NCI-H1105 (cell line): ENCODE results near the gene BRD7.

Source experiments
- DNase-seq: peaks from one replicate; lab custom pipeline; 2025; lab: John Stamatoyannopoulos, UW

The BRD7 gene

GRCh38 chr16:50389900-50390299 lies 21.1 kb upstream of the BRD7 start:
- no peak for DNase-seq

GRCh38 chr16:50388496-50388895 lies 19.7 kb upstream of the BRD7 start:
- no peak for DNase-seq

GRCh38 chr16:50386774-50387173 lies 18.0 kb upstream of the BRD7 start:
- DNase-seq = no peak

- no peak for DNase-seq
These were observed 17.4 kb upstream of the BRD7 start for GRCh38 chr16:50386139-50386538.

GRCh38 chr16:50384500-50385135 lies 15.8 kb upstream of the BRD7 start:
- no peak for DNase-seq

GRCh38 chr16:50381679-50382440 lies 13.1 kb upstream of the BRD7 start:
- no peak for DNase-seq

- no peak for DNase-seq
These were observed 9.6 kb upstream of the BRD7 start for GRCh38 chr16:50378417-50378816.

GRCh38 chr16:50377001-50377400 lies 8.2 kb upstream of the BRD7 start:
- DNase-seq = no peak

- no peak for DNase-seq
These were observed 5.0 kb upstream of the BRD7 start for GRCh38 chr16:50373780-50374179.

- no peak for DNase-seq
These were observed 4.5 kb upstream of the BRD7 start for GRCh38 chr16:50373345-50373701.

GRCh38 chr16:50372611-50373344 lies 4.0 kb upstream of the BRD7 start:
- no peak for DNase-seq

- no peak for DNase-seq
These were observed 3.3 kb upstream of the BRD7 start for GRCh38 chr16:50371936-50372595.

GRCh38 chr16:50371036-50371716 lies 2.4 kb upstream of the BRD7 start:
- DNase-seq = no peak

- DNase-seq = no peak
These were observed 481 bp upstream of the BRD7 start for GRCh38 chr16:50369133-50369804.

GRCh38 chr16:50367777-50368409 lies 895 bp downstream of the BRD7 start:
- no peak for DNase-seq

GRCh38 chr16:50365791-50366575 lies 2.8 kb downstream of the BRD7 start:
- DNase-seq = no peak

GRCh38 chr16:50363656-50364055 lies 5.1 kb downstream of the BRD7 start:
- no peak for DNase-seq

- DNase-seq = no peak
These were observed 8.0 kb downstream of the BRD7 start for GRCh38 chr16:50360779-50361178.

GRCh38 chr16:50360033-50360778 lies 8.6 kb downstream of the BRD7 start:
- DNase-seq = no peak
